Left ventricle myocardium superior (tissue), 1 donor: ENCODE data around the gene MXRA7. TPM values are rescaled to one million over a fixed set of nuclear protein-coding genes. Genes with fewer than 3 reads are reported as not detected.
"Not testable (repeated sequence)": the region's sequence is repeated elsewhere in the genome, so short reads cannot be mapped to it uniquely, and the experiment has no call there.

Experiments used
- ATAC-seq: fragments of 200-7000 bp; cut with Tn5 transposase; one replicate; pipeline ENCODE4 v1.9.1; 2020; ENCODE audit warnings: mild to moderate bottlenecking, moderate library complexity
- DNase-seq: peaks from one replicate; pipeline ENCODE4 v3.0.0-alpha.2; 2020
- intact Hi-C: fragments of 100-400 bp; cut with micrococcal nuclease; formaldehyde crosslinking; loops from one replicate; pipeline ENCODE4 v1.11.0; 2022
- total RNA-seq: library from RNA; stranded (reverse); fragmentation: NEBNext Ultra II Directional; extraction: Animal tissue kit (Norgen Biotek cat#: 25700); gene quantifications from one replicate; pipeline ENCODE4 v1.2.1, GENCODE V29; 2021
- donor health status: DM: no; HTN: yes; CAD: no; lungs with severe emphysema.

MXRA7 gene
- total RNA-seq, 1 donor from 2014 or later = 364 TPM

DNA sequence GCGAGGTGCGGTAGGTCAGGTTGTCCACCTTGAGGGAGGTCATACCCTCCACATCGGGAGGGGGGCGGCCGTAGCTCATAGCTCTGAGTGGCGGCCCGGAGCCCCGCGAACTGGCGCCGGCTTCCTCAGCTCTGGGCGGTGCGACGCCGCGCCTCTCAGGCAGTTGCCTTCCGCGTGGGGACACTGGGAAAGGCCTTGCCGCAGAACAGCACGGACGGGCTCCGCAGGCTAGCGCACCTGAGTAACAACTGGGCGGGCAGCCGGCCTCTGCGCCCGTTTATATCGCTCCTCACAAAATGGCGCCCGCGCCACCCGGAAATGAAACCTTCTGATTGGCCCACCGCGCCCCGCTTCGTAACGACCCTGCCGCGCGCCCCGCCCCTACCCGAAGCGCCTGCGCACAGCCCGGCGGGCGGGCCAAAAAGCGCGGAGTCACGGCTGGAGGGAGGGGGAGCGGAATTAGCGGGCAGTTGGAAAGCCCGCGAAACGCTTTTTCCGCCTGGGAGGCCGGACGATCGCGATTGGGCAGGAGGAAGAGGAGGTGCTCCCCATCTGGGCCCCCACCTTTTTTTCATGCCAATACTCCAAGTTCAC is 26.4 kb upstream of the MXRA7 start, which contains the start of gene SRSF2:
TSS of gene SRSF2 (minus strand) at position 250 of the 594 bp plus-strand sequence. CDS start at position 79, 171 bp downstream.
- ATAC-seq (peak; percentile 88), DNase-seq (peak; percentile 99)
- intact Hi-C loops = no loop called here

DNA sequence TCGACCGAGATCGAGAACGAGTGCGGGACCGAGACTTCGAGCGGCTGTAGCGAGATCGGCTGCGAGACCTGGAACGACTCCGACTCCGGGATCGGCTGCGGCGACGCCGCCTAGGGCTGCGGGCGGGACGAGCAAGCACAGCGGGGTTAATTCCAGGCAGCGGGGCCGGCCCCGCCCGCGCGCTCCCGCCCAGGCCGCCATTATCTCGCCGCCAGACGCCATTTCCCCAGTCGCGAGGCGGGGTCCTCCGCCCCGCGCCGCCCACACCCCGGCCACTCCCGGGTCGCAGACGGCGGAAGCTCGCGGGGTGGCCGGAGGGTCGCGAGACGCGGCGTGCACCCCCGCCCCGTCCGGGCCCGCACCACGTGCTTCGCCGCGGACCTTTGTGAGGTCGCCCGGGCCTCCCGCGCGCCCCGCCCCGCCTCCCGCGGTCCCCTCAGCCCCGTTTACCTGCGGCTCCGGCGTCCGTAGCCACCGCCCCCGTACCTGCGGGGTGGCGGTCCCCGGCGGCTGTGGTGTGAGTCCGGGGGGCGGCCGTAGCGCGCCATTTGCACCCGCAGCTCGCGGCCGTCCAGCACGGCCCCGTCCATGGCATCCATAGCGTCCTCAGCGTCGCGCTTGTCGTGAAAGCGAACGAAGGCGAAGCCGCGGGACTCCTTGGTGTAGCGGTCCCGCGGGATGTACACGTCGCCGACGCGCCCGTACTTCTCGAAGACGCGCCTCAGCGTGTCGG is 25.8 kb upstream of the MXRA7 start:
- intact Hi-C loops = no loop called here
- DNase-seq (peak; percentile 89), ATAC-seq (peak; percentile 57)

DNA sequence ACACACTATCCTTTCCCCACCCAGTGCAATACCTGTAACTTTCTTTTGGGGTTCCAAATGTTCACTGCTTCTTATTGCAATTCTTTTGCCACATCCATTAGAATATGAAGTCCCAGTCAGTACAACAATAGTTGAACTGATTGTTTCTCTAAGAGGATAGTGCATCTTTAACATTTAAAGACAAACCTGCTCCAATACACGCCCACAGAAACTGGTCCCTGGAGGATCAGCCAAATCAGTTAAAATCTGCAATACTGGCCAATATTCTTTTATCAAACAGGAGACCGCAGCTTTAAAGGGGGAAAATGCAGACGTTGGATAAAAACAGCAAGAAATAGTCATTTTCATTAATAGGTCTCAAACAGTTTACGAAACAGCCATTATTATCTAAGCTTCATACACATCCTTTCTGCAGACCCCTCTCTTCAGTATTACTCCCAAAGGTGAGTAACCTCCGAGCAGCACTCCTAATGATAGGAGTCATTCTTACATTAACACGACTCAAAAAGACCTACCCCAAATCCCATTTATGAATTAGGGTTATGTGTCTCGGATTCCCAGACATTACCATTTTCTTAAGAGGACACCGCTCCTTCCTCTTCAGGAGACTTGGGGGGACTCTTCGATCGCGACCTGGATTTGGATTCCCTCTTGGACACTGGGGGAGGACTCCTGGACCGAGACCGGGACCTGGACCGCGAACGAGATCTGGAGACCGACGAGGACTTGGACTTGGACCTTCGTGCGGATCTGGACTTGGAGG is 25.0 kb upstream of the MXRA7 start:
- intact Hi-C loops = no loop called here
- DNase-seq (no peak), ATAC-seq (no peak)

DNA sequence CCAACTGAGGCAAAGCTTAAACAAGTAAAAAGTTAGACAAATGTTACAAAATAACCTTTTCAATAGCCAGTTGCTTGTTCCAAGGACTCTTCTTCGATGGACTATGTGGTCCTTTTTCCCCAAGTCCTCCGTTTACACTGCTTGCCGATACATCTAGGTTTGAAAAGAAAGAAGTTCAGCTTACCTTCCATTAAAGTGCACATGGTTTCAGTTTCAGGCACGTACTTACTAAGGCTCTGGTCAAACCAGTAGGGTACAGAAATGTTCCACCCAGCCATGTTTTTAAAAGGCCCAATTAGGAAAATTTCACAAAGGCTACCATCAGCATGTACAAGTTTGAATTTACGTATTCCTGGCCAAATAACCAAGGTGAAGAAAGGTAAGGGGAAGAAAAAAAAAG is 24.2 kb upstream of the MXRA7 start:
- DNase-seq (no peak), ATAC-seq (no peak)
- intact Hi-C loops = no loop called here

DNA sequence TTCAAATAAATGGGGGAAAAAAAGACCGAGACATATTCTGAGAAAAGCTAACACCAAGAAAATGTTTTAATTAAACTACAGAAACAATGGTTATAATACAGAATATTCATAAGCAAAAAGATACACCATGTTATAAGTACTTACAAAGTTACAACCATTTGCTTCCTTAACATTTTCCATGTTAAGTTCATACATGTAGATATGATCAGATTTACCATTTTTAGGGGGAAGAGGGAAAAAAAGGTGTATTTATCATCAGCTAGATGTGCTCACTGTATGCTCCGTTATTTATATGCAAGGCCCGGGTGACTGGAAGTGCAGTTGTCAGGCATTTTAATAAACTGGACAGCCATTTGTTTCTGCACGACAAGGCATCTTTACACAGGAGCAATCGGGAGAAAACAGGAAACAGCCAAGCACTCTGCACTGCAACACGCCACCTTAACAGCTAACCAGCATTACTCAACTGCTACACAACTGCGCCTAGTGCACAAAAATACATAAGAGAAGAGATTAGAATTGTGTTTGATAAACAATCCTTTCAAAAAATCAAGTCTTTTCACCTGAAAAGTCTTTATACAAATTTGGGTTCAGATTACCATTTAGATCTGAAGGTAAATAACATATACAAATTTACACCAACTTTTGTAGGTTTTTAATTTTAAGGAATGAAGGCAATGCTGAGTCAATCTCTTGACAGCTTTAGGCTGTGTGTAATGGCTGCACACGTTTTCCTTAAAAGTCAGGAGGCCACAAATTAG is 23.5 kb upstream of the MXRA7 start:
- intact Hi-C loops = no loop called here
- ATAC-seq = no peak
- DNase-seq = no peak

DNA sequence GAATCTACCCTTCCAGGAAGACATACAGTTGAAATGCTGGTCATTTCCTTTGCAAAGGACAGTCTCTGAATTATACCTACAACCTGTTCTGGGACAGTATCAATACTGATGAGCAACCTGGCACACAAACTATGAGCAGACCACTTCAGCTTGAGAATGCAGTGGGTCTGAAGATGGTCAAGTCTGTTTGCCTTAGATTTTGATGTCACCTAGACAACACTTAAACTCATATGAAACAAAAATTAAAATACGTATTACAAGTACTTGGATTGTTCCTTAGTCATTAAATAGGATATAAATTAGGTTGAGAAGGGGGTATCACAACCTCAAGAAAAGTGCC is 22.8 kb upstream of the MXRA7 start:
- ATAC-seq (no peak), DNase-seq (no peak)
- intact Hi-C loops = no loop called here

DNA sequence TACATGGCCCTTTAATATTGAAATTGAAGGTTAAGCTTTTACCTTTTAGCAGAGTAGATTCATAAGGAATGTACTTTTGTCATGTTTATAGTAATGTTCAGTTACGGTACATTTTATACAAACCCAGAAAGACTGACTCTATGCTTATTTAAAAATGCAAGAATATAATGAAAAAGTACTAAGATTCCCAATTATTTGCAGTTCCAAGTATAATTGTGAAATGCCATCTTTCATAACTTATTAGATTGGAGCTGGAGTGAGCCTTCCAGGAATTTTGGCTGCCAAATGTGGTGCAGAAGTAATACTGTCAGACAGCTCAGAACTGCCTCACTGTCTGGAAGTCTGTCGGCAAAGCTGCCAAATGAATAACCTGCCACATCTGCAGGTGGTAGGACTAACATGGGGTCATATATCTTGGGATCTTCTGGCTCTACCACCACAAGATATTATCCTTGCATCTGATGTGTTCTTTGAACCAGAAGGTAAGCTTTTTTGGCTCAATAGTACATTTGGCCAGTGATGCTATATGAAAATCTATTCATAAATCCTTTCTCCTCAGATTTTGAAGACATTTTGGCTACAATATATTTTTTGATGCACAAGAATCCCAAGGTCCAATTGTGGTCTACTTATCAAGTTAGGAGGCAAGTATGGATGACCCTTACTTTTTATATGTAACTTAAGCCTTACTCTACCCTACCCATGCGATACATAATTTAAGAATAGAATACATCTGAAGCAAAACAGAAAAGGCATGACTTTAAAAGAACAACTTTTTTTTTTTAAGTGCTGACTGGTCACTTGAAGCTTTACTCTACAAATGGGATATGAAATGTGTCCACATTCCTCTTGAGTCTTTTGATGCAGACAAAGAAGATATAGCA is 22.2 kb upstream of the MXRA7 start:
- ATAC-seq (no peak), DNase-seq (no peak)
- intact Hi-C loops = no loop called here

DNA sequence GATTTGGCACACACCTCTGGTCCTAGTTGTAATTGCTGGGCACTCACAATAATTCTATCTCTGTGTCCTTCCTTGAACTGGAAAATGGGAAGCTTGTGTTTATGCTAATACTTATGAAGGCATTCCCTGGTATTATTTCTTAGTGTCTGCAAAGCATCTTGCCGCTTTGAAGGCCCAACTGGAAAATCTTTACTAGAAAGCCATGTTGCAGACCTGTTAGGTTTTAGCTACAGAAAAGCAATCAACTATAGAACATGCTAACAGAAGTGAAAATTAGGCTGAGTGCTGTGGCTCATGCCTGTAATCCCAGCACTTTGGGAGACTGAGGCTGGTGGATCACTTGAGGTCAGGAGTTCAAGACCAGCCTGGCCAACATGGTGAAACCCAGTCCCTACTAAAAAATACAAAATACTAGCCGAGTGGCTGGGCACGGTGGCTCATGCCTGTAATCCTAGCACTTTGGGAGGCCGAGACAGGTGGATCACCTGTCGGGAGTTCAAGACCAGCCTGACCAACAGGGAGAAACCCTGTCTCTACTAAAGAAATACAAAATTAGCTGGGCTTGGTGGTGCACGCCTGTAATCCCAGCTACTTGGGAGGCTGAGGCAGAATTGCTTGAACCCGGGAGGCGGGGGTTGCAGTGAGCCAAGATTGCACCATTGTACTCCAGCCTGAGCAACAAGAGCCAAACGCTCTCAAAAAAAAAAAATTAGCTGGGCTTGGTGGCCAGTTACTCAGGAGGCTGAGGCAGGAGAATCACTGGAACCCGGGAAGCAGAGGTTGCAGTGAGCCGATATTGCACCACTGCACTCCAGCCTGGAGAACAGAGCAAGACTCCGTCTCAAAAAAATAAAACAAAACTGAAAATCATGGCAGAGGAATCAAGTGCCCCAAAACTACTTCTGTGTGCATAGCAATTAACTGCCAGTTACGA is 21.3 kb upstream of the MXRA7 start:
- ATAC-seq, DNase-seq, intact Hi-C loops: not testable (repeated sequence)

DNA sequence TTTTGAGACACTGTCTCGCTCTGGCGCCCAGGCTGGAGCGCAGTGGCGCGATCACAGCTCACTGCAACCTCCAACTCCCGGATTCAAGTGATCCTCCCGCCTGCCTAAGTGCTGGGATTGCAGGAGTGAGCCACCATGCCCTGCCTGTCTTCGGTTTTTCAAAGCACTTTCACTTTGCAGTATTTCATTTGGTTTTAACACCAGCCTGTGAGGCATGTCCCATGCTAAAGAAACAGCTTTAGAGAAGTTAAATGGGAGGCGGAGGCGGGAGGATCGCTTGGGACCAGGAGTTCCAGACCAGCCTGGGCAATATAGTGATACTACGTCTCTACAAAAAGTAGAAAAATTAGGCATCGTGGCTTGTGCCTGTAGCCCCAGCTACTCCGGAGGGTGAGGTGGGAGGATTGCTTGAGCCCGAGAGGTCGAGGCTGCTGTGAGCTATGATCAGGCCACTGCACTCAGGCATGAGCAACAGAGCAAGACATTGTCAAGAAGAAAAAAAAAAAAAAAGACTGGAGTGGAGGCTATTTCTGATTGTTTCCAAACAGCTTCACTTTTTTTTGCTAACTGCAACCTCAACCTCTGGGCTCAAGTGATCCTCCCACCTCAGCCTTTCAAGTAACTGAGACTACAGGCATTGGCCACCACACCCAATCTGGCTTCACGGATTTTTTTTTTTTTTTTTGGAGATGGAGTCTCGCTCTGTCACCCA is 17.1 kb upstream of the MXRA7 start:
- no peak for ATAC-seq

DNA sequence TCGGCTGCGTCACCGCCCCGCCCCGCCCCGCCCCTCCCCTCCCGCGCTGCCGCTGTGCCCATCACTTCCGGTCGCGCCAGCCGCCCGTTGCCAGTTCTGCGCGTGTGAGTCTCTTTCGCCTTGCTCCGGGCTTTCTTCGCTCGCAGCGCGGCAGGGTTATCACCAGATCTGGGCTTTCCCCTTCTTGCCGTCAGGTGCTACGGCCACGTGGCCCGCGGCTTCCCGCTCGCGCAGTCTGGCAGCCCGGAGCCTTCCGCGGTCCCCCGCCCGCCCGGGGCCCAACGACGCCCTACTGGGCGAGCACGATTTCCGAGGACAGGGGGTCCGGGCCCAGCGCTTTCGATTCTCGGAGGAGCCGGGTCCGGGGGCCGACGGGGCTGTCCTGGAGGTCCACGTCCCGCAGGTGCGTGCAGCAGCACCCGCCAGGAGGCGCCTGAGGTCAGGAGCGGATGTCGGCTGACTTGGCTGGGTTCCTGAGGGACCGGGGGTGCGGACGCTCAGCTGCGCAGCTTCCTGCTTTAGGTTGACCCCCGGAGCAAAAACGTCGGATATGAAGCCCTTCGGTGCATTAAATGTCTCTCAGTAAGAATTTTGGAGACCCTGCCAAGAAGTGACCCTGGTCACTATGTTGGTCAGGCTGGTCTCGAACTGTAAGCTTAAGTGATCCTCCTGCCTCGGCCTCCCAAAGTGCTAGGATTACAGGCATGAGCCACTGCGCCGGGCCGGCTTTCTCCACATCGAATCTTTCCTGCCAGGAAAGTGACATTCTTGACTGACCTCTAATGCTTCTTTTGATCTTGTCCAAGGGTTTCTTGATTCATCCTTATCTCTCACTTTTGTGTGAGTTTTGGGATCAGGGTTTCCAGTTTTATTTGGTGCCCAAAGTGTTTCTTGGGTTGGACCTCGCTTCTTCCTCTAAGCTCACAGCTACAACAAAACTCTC is 16.3 kb upstream of the MXRA7 start, which contains the start of gene METTL23:
TSS of gene METTL23 (plus strand) at position 64 of the 943 bp plus-strand sequence. CDS start 2,872 bp downstream, outside the sequence.
- intact Hi-C loops = no loop called here
- DNase-seq (peak; percentile 92), ATAC-seq (peak; percentile 66)

More for the DNA sequence above, 17.1 kb upstream of the MXRA7 start:
- no peak for DNase-seq
- intact Hi-C loops = no loop called here

DNA sequence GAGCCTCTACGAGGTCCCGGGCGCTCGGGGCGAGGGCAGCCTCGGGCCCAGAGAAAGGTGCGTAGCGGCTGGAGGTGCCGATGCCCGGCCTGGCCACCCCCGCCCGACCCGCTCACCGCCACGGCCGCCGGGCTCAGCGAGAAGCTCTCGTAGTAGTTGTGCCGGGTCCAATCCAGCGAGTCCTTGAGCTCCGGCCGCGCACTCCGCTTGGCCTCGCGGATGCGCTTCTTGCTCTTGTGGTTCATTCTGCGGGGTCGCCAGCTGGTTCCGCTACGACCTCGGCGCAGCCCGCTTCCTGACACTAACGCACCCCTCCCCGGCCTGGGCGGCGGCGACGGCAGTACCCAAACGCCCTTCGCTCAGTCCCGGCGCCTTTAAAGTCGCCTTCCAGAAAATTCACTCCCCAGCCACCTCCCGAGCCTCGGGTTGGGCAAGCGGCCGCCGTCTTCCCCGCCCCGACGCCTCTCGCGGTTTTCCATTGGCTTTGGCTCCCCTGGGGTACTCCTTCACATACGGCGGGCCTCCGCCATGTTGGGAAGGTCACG is 15.5 kb upstream of the MXRA7 start, which contains the start of gene JMJD6:
TSS of gene JMJD6 (minus strand) at position 376 of the 545 bp plus-strand sequence. CDS start at position 245, 131 bp downstream.
- intact Hi-C loops = no loop called here
- ATAC-seq = peak; percentile 94
- DNase-seq = peak; percentile 97

DNA sequence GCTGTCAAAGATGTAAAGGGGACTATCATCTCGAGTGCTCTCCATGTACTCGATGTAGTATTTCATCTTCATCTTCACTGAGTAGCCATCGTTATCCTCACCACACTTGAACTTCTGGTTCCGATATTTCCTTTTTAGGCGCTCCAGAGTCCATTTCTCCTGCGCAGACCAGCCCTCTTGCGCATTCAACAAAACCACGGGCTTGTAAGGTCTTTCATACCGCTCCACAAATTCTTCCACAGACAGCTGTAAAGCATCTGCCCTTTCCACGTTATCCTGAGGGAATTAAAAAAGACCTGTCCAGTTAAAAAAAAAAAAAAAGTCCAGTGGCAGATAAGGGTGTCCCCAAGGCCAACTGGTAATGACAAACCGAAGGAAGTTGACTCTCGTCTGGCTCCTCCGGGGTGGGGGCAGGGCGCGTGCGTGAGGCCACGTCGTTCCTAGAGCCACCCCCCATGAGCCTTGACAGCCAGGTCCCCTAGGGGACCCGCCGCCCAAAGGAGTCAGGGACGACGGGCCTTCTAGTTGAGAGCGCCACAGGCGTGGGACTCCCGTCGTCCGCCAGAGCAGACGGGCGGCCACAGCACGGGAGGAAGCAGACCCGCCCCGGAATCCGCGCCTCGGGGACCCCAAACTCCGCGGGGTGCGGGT is 14.9 kb upstream of the MXRA7 start:
- DNase-seq (peak; percentile 85), ATAC-seq (peak; percentile 58)
- intact Hi-C loops = no loop called here

DNA sequence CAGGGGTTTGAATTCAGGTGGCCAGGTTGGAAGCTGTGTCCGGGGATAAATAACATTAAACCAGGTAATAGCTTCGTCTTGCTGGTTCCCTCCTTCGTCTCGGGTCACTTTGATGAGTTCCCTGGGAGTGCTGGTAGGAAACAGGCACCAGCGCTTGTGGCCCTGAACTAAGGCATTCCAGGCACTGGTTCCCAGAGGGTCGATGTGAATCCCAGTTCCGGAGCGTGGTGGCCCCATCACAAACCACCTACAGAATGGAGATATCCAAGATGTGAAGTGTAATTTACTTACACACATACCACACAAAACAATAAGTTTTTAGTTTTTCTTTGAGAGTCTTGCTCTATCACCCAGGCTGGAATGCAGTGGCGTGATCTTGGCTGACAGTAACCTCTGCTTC is 13.0 kb upstream of the MXRA7 start:
- DNase-seq = no peak
- no peak for ATAC-seq
- intact Hi-C loops = no loop called here

DNA sequence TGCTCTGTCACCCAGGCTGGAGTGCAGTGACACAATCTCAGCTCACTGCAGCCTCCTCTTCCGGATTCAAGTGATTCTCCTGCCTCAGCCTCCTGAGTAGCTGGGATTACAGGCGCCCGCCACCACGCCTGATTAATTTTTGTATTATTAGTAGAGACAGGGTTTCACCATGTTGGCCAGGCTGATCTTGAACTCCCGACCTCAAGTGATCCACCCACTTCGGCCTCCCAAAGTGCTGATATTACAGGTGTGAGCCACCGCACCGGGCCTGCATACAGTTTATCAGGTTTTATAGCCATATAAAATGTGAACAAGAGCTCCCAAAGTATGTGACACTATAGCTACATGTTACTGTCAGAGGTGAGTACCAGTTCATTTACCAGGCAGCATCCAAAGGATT is 12.2 kb upstream of the MXRA7 start:
- intact Hi-C loops, DNase-seq, ATAC-seq: not testable (repeated sequence)

DNA sequence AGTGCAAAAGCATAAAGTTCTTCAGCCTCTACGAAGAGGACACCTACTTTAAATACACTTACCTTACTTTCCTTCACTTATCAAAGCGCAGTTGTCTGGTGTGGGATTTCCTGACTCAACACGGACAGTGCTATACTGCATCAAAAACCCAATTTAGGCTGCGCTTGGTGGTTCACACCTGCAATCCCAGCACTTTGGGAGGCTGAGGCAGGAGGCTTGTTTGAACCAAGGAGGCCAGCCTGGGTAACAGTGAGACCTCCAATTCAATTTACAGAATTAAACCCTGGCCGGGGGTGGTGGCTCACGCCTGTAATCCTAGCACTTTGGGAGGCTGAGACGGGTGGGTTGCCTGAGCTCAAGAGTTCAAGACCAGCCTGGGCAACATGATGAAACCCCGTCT is 11.5 kb upstream of the MXRA7 start:
- intact Hi-C loops = no loop called here
- DNase-seq (no peak), ATAC-seq (no peak)
